Fibroblast of villous mesenchyme (primary cell): ENCODE results near the gene TAS1R2. TPM values are rescaled to one million over a fixed set of nuclear protein-coding genes. Genes with fewer than 3 reads are reported as not detected.

Source experiments
- DNase-seq: peaks from one replicate; pipeline ENCODE4 v3.0.0-alpha.2; 2010; ENCODE audit warnings: low read depth
- H3K4me3 ChIP-seq: 2 replicates; pipeline ENCODE4 v1.5.1; 2011; ENCODE audit warnings: low read depth, mild to moderate bottlenecking, low read length
- CTCF ChIP-seq: IDR thresholded peaks from 2 replicates; pipeline ENCODE4 v1.5.1; 2012; ENCODE audit warnings: low read depth, mild to moderate bottlenecking, low read length; ENCODE audit not compliant: insufficient read depth
- total RNA-seq: library from RNA; depleted of rRNA; stranded (reverse); fragments of >200 nt; gene quantifications from 2 replicates; pipeline ENCODE4 v1.2.3, GENCODE V29; 2012

The TAS1R2 gene
- total RNA-seq, 1 donor = not detected

GRCh38 chr1:18901952-18902522 is 42.6 kb upstream of the TAS1R2 start:
- DNase-seq = no peak
- TF ChIP-seq CTCF = no peak
- peak overlapping the region; percentile 85 for H3K4me3 ChIP-seq

DNA sequence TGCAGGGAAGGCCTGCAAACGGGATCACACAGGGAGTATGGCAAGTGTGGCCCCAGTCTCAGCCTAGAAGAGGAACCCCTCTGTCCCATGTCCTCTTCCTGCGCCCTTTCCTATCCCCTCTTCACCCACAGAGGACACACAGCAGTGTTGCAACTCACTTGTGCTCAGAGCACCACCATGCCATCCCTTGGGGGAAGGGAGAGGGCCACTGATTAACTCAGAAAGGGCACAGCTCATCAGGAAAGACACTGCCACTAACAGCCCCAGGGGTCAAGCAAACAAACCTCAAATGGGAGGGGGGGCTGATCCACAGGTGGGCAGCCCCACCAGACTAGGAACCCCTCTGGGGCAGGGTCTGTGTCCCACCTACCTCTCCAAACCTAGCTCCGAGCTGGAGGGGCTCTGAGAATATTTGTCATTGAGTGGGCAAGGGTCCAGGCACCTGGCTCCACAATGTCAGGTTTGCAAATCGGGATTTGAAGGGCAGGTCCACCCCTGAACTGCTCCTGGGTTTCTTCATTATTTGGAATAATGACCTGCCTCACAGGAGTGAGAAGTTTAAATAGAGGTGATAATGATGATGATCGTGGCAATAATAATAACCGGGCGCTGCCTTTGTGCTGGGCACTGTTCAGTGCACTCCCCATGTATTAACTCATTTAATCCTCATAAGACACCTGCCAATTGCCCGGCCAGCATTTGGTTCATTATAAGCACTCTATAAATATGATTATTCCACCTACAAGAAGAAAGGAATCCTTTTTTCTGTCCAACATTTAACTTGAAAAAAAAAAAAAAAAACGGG is 41.9 kb upstream of the TAS1R2 start:
- H3K4me3 ChIP-seq = peak overlapping the region; percentile 85
- no peak for TF ChIP-seq CTCF
- DNase-seq = no peak

GRCh38 chr1:18900303-18900841 is 40.9 kb upstream of the TAS1R2 start:
- no peak for DNase-seq
- H3K4me3 ChIP-seq = no peak overlapping the region
- TF ChIP-seq CTCF = no peak

DNA sequence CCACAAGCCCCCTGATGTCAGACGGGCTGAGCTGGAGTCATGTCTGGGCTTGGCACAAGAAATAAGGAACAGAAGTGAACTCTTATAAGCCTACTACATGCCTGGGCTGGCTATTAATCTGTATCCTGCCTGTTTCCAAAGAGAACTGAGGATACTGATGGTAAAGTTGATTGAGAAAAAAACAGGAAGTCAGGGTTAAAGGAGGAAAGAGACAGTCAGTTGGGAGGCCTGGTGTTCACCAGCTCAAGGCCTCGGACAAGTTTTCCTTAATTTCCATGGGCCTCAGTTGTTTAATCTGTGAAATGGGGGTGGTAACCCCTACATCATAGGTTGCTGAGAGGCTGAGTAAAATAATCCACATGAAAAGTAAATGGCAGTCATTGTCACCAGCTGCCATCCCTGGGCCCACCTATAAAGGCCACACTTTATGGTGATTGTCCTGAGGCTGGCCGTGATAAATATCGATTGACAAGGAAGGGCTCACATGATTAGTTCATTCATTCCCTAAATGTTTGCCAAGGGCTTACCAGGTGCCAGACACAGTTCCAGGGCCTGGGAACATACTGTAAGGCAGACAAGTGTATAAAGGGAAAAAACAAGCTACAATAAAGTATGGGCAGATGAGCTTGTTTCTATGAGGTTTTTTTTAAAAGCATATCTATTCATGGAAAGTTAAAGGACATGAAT is 40.0 kb upstream of the TAS1R2 start:
- TF ChIP-seq CTCF = no peak
- no peak for DNase-seq
- no peak overlapping the region for H3K4me3 ChIP-seq

DNA sequence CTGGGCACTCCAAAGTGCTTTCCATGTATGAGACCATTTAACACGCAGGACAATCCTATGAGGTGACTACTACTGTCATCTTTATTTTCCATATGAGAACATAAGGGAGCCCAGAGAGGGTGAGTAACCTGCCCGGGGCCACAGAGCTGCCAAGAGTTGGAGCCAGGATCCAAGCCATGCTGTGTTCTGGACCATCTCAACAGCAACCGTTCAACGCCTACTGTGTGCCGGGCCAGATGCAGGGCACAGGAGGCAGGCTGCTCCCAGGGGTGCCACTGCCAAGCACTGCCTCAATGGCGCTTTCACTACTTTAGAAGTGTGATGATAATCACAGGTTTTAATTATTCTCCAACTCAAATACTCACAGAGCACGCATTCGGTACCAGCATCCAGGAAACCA is 39.1 kb upstream of the TAS1R2 start:
- H3K4me3 ChIP-seq = no peak overlapping the region
- DNase-seq = no peak
- TF ChIP-seq CTCF = no peak

- no peak for DNase-seq
Observed at GRCh38 chr1:18895317-18895716, 35.9 kb upstream of the TAS1R2 start.

More at GRCh38 chr1:18895317-18895716, 35.9 kb upstream of the TAS1R2 start:
- TF ChIP-seq CTCF = no peak
- H3K4me3 ChIP-seq = no peak overlapping the region
